H1 (cell line): Measurements from ENCODE around the gene MRPS6. TPM values are rescaled to one million over a fixed set of nuclear protein-coding genes. Genes with fewer than 3 reads are reported as not detected.

Experiments
- CTCF ChIA-PET: fragments of 300-600 bp; sonication (Branson Sonifier 250); formaldehyde crosslinking; loops from one replicate; lab custom pipeline; 2021; ENCODE audit not compliant: partially characterized antibody; lab: Charles Lee
- POLR2A ChIA-PET: fragments of 300-600 bp; sonication (Branson Sonifier 250); formaldehyde crosslinking; loops from one replicate; lab custom pipeline; 2021; ENCODE audit warnings: inconsistent platforms; ENCODE audit not compliant: partially characterized antibody; lab: Charles Lee
- DNase-seq, 2 experiments: peaks; one replicate each; pipeline versions ENCODE4 v3.0.0 to v3.0.0-alpha.2; 2010 to 2022; ENCODE audit warnings: low spot score in 2 of 2, low read depth in 1 of 2, mixed read lengths in 1 of 2
- FAIRE-seq: peaks from 2 replicates; lab custom pipeline; 2011; peaks lifted over from hg19 to GRCh38; lab: Jason Lieb, UNC
- H2AFZ ChIP-seq: 2 replicates; pipeline ENCODE4 v1.8.1; 2012; ENCODE audit warnings: low read length, inconsistent platforms
- H2AK5ac ChIP-seq: 2 replicates; pipeline ENCODE4 v1.6.1; 2013; ENCODE audit warnings: low read depth, low read length
- H2BK120ac ChIP-seq: replicated peaks from 2 replicates; pipeline ENCODE3; 2013; ENCODE audit warnings: low read depth, low read length, inconsistent platforms
- H2BK12ac ChIP-seq: 2 replicates; pipeline ENCODE4 v1.6.1; 2013; ENCODE audit warnings: low read depth, low read length
- H2BK15ac ChIP-seq: 2 replicates; pipeline ENCODE4 v1.6.1; 2013; ENCODE audit warnings: low read length
- H2BK20ac ChIP-seq: 2 replicates; pipeline ENCODE4 v1.6.1; 2013; ENCODE audit warnings: low read length
- H2BK5ac ChIP-seq: 2 replicates; pipeline ENCODE4 v1.6.1; 2013; ENCODE audit warnings: low read depth, low read length
- H3K14ac ChIP-seq: 2 replicates; pipeline ENCODE4 v1.6.1; 2013; ENCODE audit warnings: inconsistent platforms; ENCODE audit not compliant: insufficient read length
- H3K18ac ChIP-seq: 2 replicates; pipeline ENCODE4 v1.6.1; 2013; ENCODE audit warnings: low read length; ENCODE audit errors: extremely low read depth
- H3K23ac ChIP-seq: 2 replicates; pipeline ENCODE4 v1.6.1; 2013; ENCODE audit warnings: inconsistent platforms; ENCODE audit not compliant: insufficient read length
- H3K23me2 ChIP-seq: 2 replicates; pipeline ENCODE4 v1.6.1; 2013; ENCODE audit warnings: low read depth, low read length
- H3K27ac ChIP-seq: 2 replicates; pipeline ENCODE4 v1.6.1; 2011; ENCODE audit warnings: low read depth, low read length, inconsistent platforms
- H3K27me3 ChIP-seq, 4 experiments: replicated peaks in 1 of 4; 1 replicate in 1 of 4; 2 replicates in 3 of 4; pipeline versions ENCODE4 v1.6.1 to v1.8.1; 2011 to 2013; ENCODE audit warnings: low read length in 3 of 4, mild to moderate bottlenecking in 3 of 4, inconsistent platforms in 2 of 4, mixed read lengths in 2 of 4, moderate library complexity in 1 of 4; ENCODE audit not compliant: control insufficient read depth in 3 of 4, insufficient read depth in 3 of 4; ENCODE audit errors: extremely low read depth in 1 of 4
- H3K36me3 ChIP-seq, 4 experiments: 2 replicates each; pipeline versions ENCODE4 v1.6.1 to v1.8.1; 2011 to 2013; ENCODE audit warnings: mild to moderate bottlenecking in 4 of 4, low read length in 3 of 4, moderate library complexity in 2 of 4, control low read depth in 1 of 4, inconsistent platforms in 1 of 4; ENCODE audit not compliant: insufficient read depth in 4 of 4, control insufficient read depth in 2 of 4
- H3K4ac ChIP-seq: replicated peaks from 2 replicates; pipeline ENCODE3; 2013; ENCODE audit warnings: low read length, low read depth, mixed read lengths, inconsistent platforms; ENCODE audit not compliant: insufficient read length
- H3K4me1 ChIP-seq, 4 experiments: replicated peaks in 1 of 4; 1 replicate in 1 of 4; 2 replicates in 3 of 4; pipeline versions ENCODE4 v1.6.1 to v1.8.1; 2011 to 2013; ENCODE audit warnings: low read length in 3 of 4, inconsistent platforms in 2 of 4, mixed read lengths in 1 of 4; ENCODE audit not compliant: insufficient read depth in 4 of 4, control insufficient read depth in 3 of 4
- H3K4me2 ChIP-seq, 2 experiments: 2 replicates each; pipeline versions ENCODE4 v1.6.1 to v1.8.1; 2011 to 2013; ENCODE audit warnings: low read depth in 2 of 2, low read length in 2 of 2, control low read depth in 1 of 2, inconsistent platforms in 1 of 2, mild to moderate bottlenecking in 1 of 2; ENCODE audit not compliant: insufficient read depth in 1 of 2
- H3K4me3 ChIP-seq, 4 experiments: fragments of 200-600, 300-600 bp in 1 of 4; sonication (generic), shearing (Covaris generic), sonication (Bioruptor Twin) in 1 of 4; 2 replicates each; pipeline versions ENCODE4 v1.5.1 to v1.8.1; 2011 to 2016; ENCODE audit warnings: low read length in 4 of 4, low read depth in 3 of 4, control low read depth in 2 of 4, inconsistent platforms in 2 of 4, mild to moderate bottlenecking in 2 of 4, mixed read lengths in 1 of 4, moderate library complexity in 1 of 4; ENCODE audit not compliant: insufficient read depth in 2 of 4; ENCODE audit errors: extremely low read depth in 1 of 4
- H3K56ac ChIP-seq: replicated peaks from 2 replicates; pipeline ENCODE3; 2013; ENCODE audit warnings: low read depth, mild to moderate bottlenecking, mixed read lengths, low read length, inconsistent platforms; ENCODE audit not compliant: insufficient read length
- H3K79me1 ChIP-seq: 2 replicates; pipeline ENCODE4 v1.6.1; 2013; ENCODE audit warnings: low read depth, low read length, control low read depth
- H3K79me2 ChIP-seq, 2 experiments: 2 replicates each; pipeline versions ENCODE4 v1.6.1 to v1.8.1; 2012 to 2013; ENCODE audit warnings: low read length in 2 of 2, mild to moderate bottlenecking in 2 of 2, inconsistent platforms in 1 of 2; ENCODE audit not compliant: insufficient read depth in 2 of 2, control insufficient read depth in 1 of 2
- H3K9ac ChIP-seq, 4 experiments: replicated peaks in 1 of 4; 1 replicate in 1 of 4; 2 replicates in 3 of 4; pipeline versions ENCODE4 v1.6.1 to v1.8.1; 2011 to 2013; ENCODE audit warnings: low read depth in 3 of 4, low read length in 3 of 4, control low read depth in 2 of 4, mild to moderate bottlenecking in 2 of 4, moderate library complexity in 2 of 4, inconsistent platforms in 1 of 4; ENCODE audit errors: extremely low read depth in 1 of 4
- H3K9me3 ChIP-seq, 2 experiments: 2 replicates each; pipeline versions ENCODE4 v1.6.1 to v1.8.1; 2012 to 2013; ENCODE audit warnings: mild to moderate bottlenecking in 2 of 2, moderate library complexity in 2 of 2, control low read depth in 1 of 2, inconsistent platforms in 1 of 2, low read depth in 1 of 2, low read length in 1 of 2, mixed read lengths in 1 of 2; ENCODE audit not compliant: insufficient read depth in 2 of 2
- H4K20me1 ChIP-seq, 2 experiments: replicated peaks in 1 of 2; 2 replicates each; pipeline versions ENCODE3 to v1.8.1; 2011 to 2013; ENCODE audit warnings: inconsistent platforms in 2 of 2, low read length in 2 of 2, mild to moderate bottlenecking in 1 of 2; ENCODE audit not compliant: insufficient read depth in 2 of 2, control insufficient read depth in 1 of 2
- H4K5ac ChIP-seq: 2 replicates; pipeline ENCODE4 v1.6.1; 2013; ENCODE audit warnings: low read length, low read depth, mixed read lengths, inconsistent platforms; ENCODE audit not compliant: insufficient read length
- H4K8ac ChIP-seq: 2 replicates; pipeline ENCODE4 v1.8.0; 2013; ENCODE audit warnings: mild to moderate bottlenecking, moderate library complexity, low read length, inconsistent platforms; ENCODE audit not compliant: insufficient read depth; ENCODE audit errors: extremely low read depth
- H4K91ac ChIP-seq: replicated peaks from 2 replicates; pipeline ENCODE3; 2013; ENCODE audit warnings: low read length, mixed read lengths, inconsistent platforms; ENCODE audit not compliant: insufficient read length
- BCL11A ChIP-seq, 2 experiments: IDR thresholded peaks; one replicate each; pipeline ENCODE4 v1.6.1; 2011; ENCODE audit warnings: low read depth in 2 of 2, low read length in 2 of 2, mild to moderate bottlenecking in 2 of 2
- CTCF ChIP-seq, 3 experiments: IDR thresholded peaks; 1 replicate in 2 of 3; 2 replicates in 1 of 3; pipeline versions ENCODE4 v1.5.1 to v1.6.1; 2011; ENCODE audit warnings: low read length in 3 of 3, mild to moderate bottlenecking in 3 of 3, inconsistent platforms in 2 of 3, low read depth in 1 of 3, moderate library complexity in 1 of 3; ENCODE audit not compliant: insufficient read depth in 1 of 3; ENCODE audit errors: control extremely low read depth in 1 of 3
- PHF8 ChIP-seq: fragments of 200-600 bp; sonication (generic); conservative IDR thresholded peaks from 2 replicates; pipeline ENCODE4 v1.7.1; 2012; ENCODE audit warnings: low read depth, mild to moderate bottlenecking, inconsistent platforms, low read length, moderate library complexity
- SP1 ChIP-seq: IDR thresholded peaks from 2 replicates; pipeline ENCODE4 v1.6.1; 2011; ENCODE audit warnings: low read depth, low read length
- SRF ChIP-seq: IDR thresholded peaks from 2 replicates; pipeline ENCODE4 v1.6.1; 2011; ENCODE audit warnings: mild to moderate bottlenecking, low read depth, low read length, moderate library complexity
- YY1 ChIP-seq: IDR thresholded peaks from 2 replicates; pipeline ENCODE4 v1.6.1; 2011; ENCODE audit warnings: low read depth, mild to moderate bottlenecking, low read length
- ZNF274 ChIP-seq: IDR thresholded peaks from 2 replicates; pipeline ENCODE4 v1.7.0; 2012; ENCODE audit warnings: low read length, borderline replicate concordance; ENCODE audit errors: extremely low read depth
- WGBS, 2 experiments: shearing (Covaris generic) in 1 of 2; methylation state at CpG; one replicate each; pipeline versions ENCODE4 v1.1.6 to v1.1.7; 2013 to 2015; ENCODE audit warnings: low lambda C conversion rate in 2 of 2, mixed read lengths in 2 of 2, inconsistent platforms in 1 of 2, low coverage in 1 of 2, missing lambda C conversion rate in 1 of 2; ENCODE audit not compliant: insufficient replicate concordance in 2 of 2, insufficient coverage in 1 of 2, insufficient read length in 1 of 2; ENCODE audit errors: extremely low coverage in 1 of 2, missing lambda C conversion rate in 1 of 2; 5-methylcytosine and 5-hydroxymethylcytosine counted together
- polyA plus RNA-seq, 7 experiments: library from polyadenylated mRNA; depleted of rRNA in 3 of 7; stranded (reverse) in 5 of 7; unstranded in 2 of 7; fragments of >200 nt in 5 of 7; fragments of 200-250 nt in 2 of 7; gene quantifications; 1 replicate in 5 of 7; 2 replicates in 1 of 7; 4 replicates in 1 of 7; pipeline versions ENCODE4 v1.2.1 to v1.2.3, GENCODE V29; 2011 to 2013; ENCODE audit warnings: missing spikeins in 2 of 7, mixed read lengths in 2 of 7
- total RNA-seq: library from RNA; stranded (reverse); fragmentation: NEBNext Ultra II Directional; extraction: Animal tissue kit (Norgen Biotek cat#: 25700); gene quantifications from 2 replicates; pipeline ENCODE4 v1.2.1, GENCODE V29; 2021

The MRPS6 gene
- total and polyA plus RNA-seq, 2 of the 8 experiments (the other 6 are each of a cell fraction or from before 2014, with no cell fraction given) = 62.7 to 156 TPM

GRCh38 chr21:34185026-34185750 is 111.8 kb downstream of the MRPS6 start:
- 86% methylated on average over 15 of the region's 15 CpGs; no CpG with 5 or more reads in 1 of the 2 experiments for WGBS, 2 experiments
- Histone ChIP-seq H2BK120ac (no peak overlapping the region), H4K91ac (no peak overlapping the region), H3K4me3 (no peak overlapping the region), H3K79me2 (no peaks in the 10 kb centered on the region), H3K4ac (no peak overlapping the region), H3K14ac (no peak overlapping the region), H3K23ac (no peak overlapping the region), H2AK5ac (no peak overlapping the region), H3K4me2 (no peak overlapping the region), H3K56ac (no peak overlapping the region), H4K8ac (no peak overlapping the region), H3K27me3 (no peaks in the 10 kb centered on the region; a peak in 1 of 7 replicates), H4K5ac (no peak overlapping the region), H2AFZ (no peak overlapping the region), H3K23me2 (no peaks in the 10 kb centered on the region), H2BK12ac (peak overlapping the region; percentile 4; the same call in 1 of the 2 replicates), H3K9ac (no peak overlapping the region), H3K18ac (no peak overlapping the region), H2BK20ac (no peak overlapping the region), H3K4me1 (peaks cover 1 to 8% (median 6%) of the 10 kb centered on the region in 4 experiments; a peak in 5 of 7 replicates), H2BK5ac (no peak overlapping the region), H3K79me1 (no peaks in the 10 kb centered on the region; the same call in 1 of the 2 replicates), H4K20me1 (no peaks in the 10 kb centered on the region), H2BK15ac (no peak overlapping the region), H3K36me3 (no peaks in the 10 kb centered on the region), H3K9me3 (no peaks in the 10 kb centered on the region), H3K27ac (no peak overlapping the region)
- POLR2A ChIA-PET = no interaction called here
- DNase-seq (no peak), FAIRE-seq (no peak)
- CTCF ChIA-PET = interaction anchor here (0.7 to 3.6 kb wide), 5 partner anchors 14 to 56 kb away, joined by 3 to 11 read pairs (median 4); no protein-coding TSS in a partner anchor
- TF ChIP-seq PHF8 (no peak), BCL11A (IDR thresholded peaks at IDR 0.05; ENCODE audit: low read depth in 2 of 2, low read length in 2 of 2) (no peak), ZNF274 (no peak), CTCF (IDR thresholded peaks at IDR 0.05; ENCODE audit: control extremely low read depth in 1 of 3, insufficient read depth in 1 of 3, low read depth in 1 of 3, low read length in 3 of 3) (no peak), YY1 (no peak), SP1 (no peak), SRF (no peak)
